AG04449 (cell line): Measurements from ENCODE around the gene HSDL1.
A peak's percentile ranks its signal among the peaks of the same experiment; 100 is the strongest.

Source experiments
- CTCF ChIA-PET: fragments of 350-600 bp; formaldehyde crosslinking; extraction: SDS; loops from one replicate; lab custom pipeline; 2021; ENCODE audit warnings: antibody characterized with exemption; lab: Yijun Ruan, JAX
- POLR2A ChIA-PET: fragments of 400-600, 350-600 bp; formaldehyde crosslinking; extraction: SDS; loops from one replicate; lab custom pipeline; 2020; ENCODE audit warnings: antibody characterized with exemption, inconsistent platforms; lab: Yijun Ruan, JAX
- DNase-seq: peaks from one replicate; pipeline ENCODE4 v3.0.0-alpha.2; 2010; ENCODE audit warnings: low read depth, low spot score
- H3K4me3 ChIP-seq: 2 replicates; pipeline ENCODE4 v1.5.1; 2011; ENCODE audit warnings: low read depth, mild to moderate bottlenecking, control low read depth, low read length
- CTCF ChIP-seq: IDR thresholded peaks from one replicate; pipeline ENCODE4 v1.5.1; 2011; ENCODE audit warnings: mild to moderate bottlenecking, moderate library complexity, low read length, control low read depth, inconsistent platforms; ENCODE audit not compliant: insufficient read depth; ENCODE audit errors: missing control alignments

The HSDL1 gene

GRCh38 chr16:84186685-84187437 is 41.9 kb upstream of the HSDL1 start, which contains the start of gene TAF1C:
TSS of gene TAF1C (minus strand) at chr16:84187057. CDS start at chr16:84184988, 2,069 bp downstream.
- ChIA-PET POLR2A (interaction anchor here (0.7 to 1.2 kb wide), 2 partner anchors 10 kb away, joined by 5 to 10 read pairs; no protein-coding TSS in a partner anchor), CTCF (interaction anchor here (0.5 to 6.4 kb wide), 57 partner anchors 10 to 429 kb away, joined by 3 to 116 read pairs (median 4); partner anchors contain the start of genes DNAAF1, HSDL1 and MBTPS1)
- peak within 1 kb of the TSS; percentile 89 for H3K4me3 ChIP-seq
- peak; percentile 99 for TF ChIP-seq CTCF
- DNase-seq: peak; percentile 68

GRCh38 chr16:84184775-84185174 is 39.8 kb upstream of the HSDL1 start:
- no peak overlapping the region for H3K4me3 ChIP-seq
- CTCF ChIA-PET: interaction anchor here (1.1 to 6.4 kb wide), 5 partner anchors 9 to 299 kb away, joined by 3 to 116 read pairs (median 4); no protein-coding TSS in a partner anchor
- no peak for TF ChIP-seq CTCF
- DNase-seq: no peak
- POLR2A ChIA-PET: no interaction called here

GRCh38 chr16:84183911-84184591 is 39.1 kb upstream of the HSDL1 start:
- POLR2A ChIA-PET: no interaction called here

GRCh38 chr16:84183572-84183875 is 38.5 kb upstream of the HSDL1 start:
- DNase-seq: no peak
- no peak overlapping the region for H3K4me3 ChIP-seq
- ChIA-PET POLR2A (no interaction called here), CTCF (interaction anchor here (1.0 to 6.4 kb wide), 5 partner anchors 8 to 497 kb away, joined by 3 to 116 read pairs (median 4); no protein-coding TSS in a partner anchor)
- no peak for TF ChIP-seq CTCF

More at GRCh38 chr16:84183911-84184591, 39.1 kb upstream of the HSDL1 start:
- no peak overlapping the region for H3K4me3 ChIP-seq
- no peak for DNase-seq
- TF ChIP-seq CTCF: no peak
- CTCF ChIA-PET: interaction anchor here (1.0 to 6.4 kb wide), 7 partner anchors 8 to 497 kb away, joined by 3 to 116 read pairs (median 4); no protein-coding TSS in a partner anchor

- H3K4me3 ChIP-seq: no peak overlapping the region
- no peak for DNase-seq
- no peak for TF ChIP-seq CTCF
- ChIA-PET POLR2A (no interaction called here), CTCF (interaction anchor here (1.0 to 6.4 kb wide), 4 partner anchors 7 to 498 kb away, joined by 3 to 116 read pairs (median 4); no protein-coding TSS in a partner anchor)
Observed at GRCh38 chr16:84182680-84183571, 37.9 kb upstream of the HSDL1 start.
